HepG2 (cell line): ENCODE results near the gene VPS4A. TPM values are rescaled to one million over a fixed set of nuclear protein-coding genes. Genes with fewer than 3 reads are reported as not detected.
A peak's percentile ranks its signal among the peaks of the same experiment; 100 is the strongest.

Source experiments
- ATAC-seq: fragments of 200-7000 bp; cut with Tn5 transposase; 3 replicates; pipeline ENCODE4 v1.9.1; 2020; ENCODE audit warnings: mild to moderate bottlenecking, moderate library complexity
- BruUV-seq: library from RNA; stranded (reverse); fragments of 400-500 nt; replicated peaks from 2 replicates; lab custom pipeline; 2021; lab: Mats Ljungman, UMichigan
- CTCF ChIA-PET: fragments of 300-600 bp; formaldehyde crosslinking; extraction: SDS; loops from one replicate; lab custom pipeline; 2021; ENCODE audit warnings: low total read pairs, inconsistent platforms, low intra/inter-chr PET ratio; lab: Yijun Ruan, JAX
- POLR2A ChIA-PET: fragments of 350-600 bp; sonication (Branson Sonifier 250); formaldehyde crosslinking; loops from one replicate; lab custom pipeline; 2020; ENCODE audit warnings: antibody characterized with exemption, inconsistent platforms; lab: Yijun Ruan, JAX
- DNase-seq: peaks from one replicate; pipeline ENCODE4 v3.0.0-alpha.2; 2015; ENCODE audit warnings: low spot score
- FAIRE-seq: peaks from 3 replicates; lab custom pipeline; 2011; peaks lifted over from hg19 to GRCh38; lab: Jason Lieb, UNC
- H2AFZ ChIP-seq: one replicate; pipeline ENCODE4 v1.6.1; 2011; ENCODE audit warnings: low read length, inconsistent platforms
- H3K27ac ChIP-seq: fragments of 300-600 bp; 3 replicates; pipeline ENCODE4 v1.8.0; 2011; ENCODE audit warnings: mixed run types, mild to moderate bottlenecking, mixed read lengths, low read length, inconsistent platforms; ENCODE audit not compliant: insufficient read depth; ENCODE audit errors: extremely low read length
- H3K27me3 ChIP-seq, 2 experiments: fragments of 200-600 bp in 1 of 2; 2 replicates in 1 of 2; 3 replicates in 1 of 2; pipeline versions ENCODE4 v1.6.0 to v1.8.0; 2011; ENCODE audit warnings: low read length in 2 of 2, mild to moderate bottlenecking in 2 of 2, moderate library complexity in 2 of 2, inconsistent platforms in 1 of 2; ENCODE audit not compliant: insufficient read depth in 2 of 2, control insufficient read depth in 1 of 2
- H3K36me3 ChIP-seq, 2 experiments: fragments of 200-600 bp in 1 of 2; replicated peaks in 1 of 2; 2 replicates in 1 of 2; 3 replicates in 1 of 2; pipeline versions ENCODE4 v1.5.1 to v1.8.0; 2011; ENCODE audit warnings: low read length in 2 of 2, inconsistent platforms in 1 of 2; ENCODE audit not compliant: insufficient read depth in 2 of 2, control insufficient read depth in 1 of 2
- H3K4me1 ChIP-seq: 2 replicates; pipeline ENCODE4 v1.5.1; 2012; ENCODE audit warnings: low read length, inconsistent platforms; ENCODE audit not compliant: insufficient read depth
- H3K4me2 ChIP-seq: 2 replicates; pipeline ENCODE4 v1.6.0; 2011; ENCODE audit warnings: low read depth, low read length, inconsistent platforms
- H3K4me3 ChIP-seq, 3 experiments: fragments of 200-600 bp in 1 of 3; sonication (generic), shearing (Covaris generic) in 1 of 3; replicated peaks in 1 of 3; 2 replicates each; pipeline ENCODE4 v1.5.1; 2011 to 2016; ENCODE audit warnings: low read length in 3 of 3, inconsistent platforms in 2 of 3, low read depth in 2 of 3, mild to moderate bottlenecking in 2 of 3, control low read depth in 1 of 3, mixed read lengths in 1 of 3; ENCODE audit not compliant: insufficient read depth in 1 of 3
- H3K79me2 ChIP-seq: one replicate; pipeline ENCODE4 v1.6.1; 2011; ENCODE audit warnings: low read length, inconsistent platforms; ENCODE audit not compliant: insufficient read depth
- H3K9ac ChIP-seq: 2 replicates; pipeline ENCODE4 v1.6.0; 2011; ENCODE audit warnings: mild to moderate bottlenecking, low read depth, low read length, inconsistent platforms; ENCODE audit not compliant: insufficient read depth
- H3K9me3 ChIP-seq: 2 replicates; pipeline ENCODE4 v1.5.1; 2012; ENCODE audit warnings: mild to moderate bottlenecking, low read length
- H4K20me1 ChIP-seq: 2 replicates; pipeline ENCODE4 v1.6.0; 2011; ENCODE audit warnings: inconsistent platforms, mild to moderate bottlenecking, low read length, moderate library complexity; ENCODE audit not compliant: insufficient read depth
- AKAP8 ChIP-seq: sonication (generic); formaldehyde crosslinking; IDR thresholded peaks from 2 replicates; pipeline ENCODE4 v1.5.1; 2020; ENCODE audit warnings: mild to moderate bottlenecking, missing genetic modification reagents
- CCDC6 ChIP-seq: sonication (generic); formaldehyde crosslinking; IDR thresholded peaks from 2 replicates; pipeline ENCODE4 v1.8.1; 2022; ENCODE audit warnings: mild to moderate bottlenecking, missing genetic modification reagents, moderate library complexity
- NFRKB ChIP-seq: fragments of 450-650 bp; IDR thresholded peaks from 2 replicates; pipeline ENCODE4 v1.6.1; 2017
- NFYC ChIP-seq: IDR thresholded peaks from 2 replicates; pipeline ENCODE4 v1.6.1; 2016; ENCODE audit warnings: missing genetic modification reagents, missing compliant biosample characterization
- NONO ChIP-seq, 2 experiments: fragments of 450-650 bp in 1 of 2; sonication (generic) in 1 of 2; formaldehyde crosslinking in 1 of 2; IDR thresholded peaks in 1 of 2; conservative IDR thresholded peaks in 1 of 2; 2 replicates each; pipeline versions ENCODE4 v1.6.1 to v1.8.0; 2017 to 2022; ENCODE audit warnings: mild to moderate bottlenecking in 1 of 2, missing genetic modification reagents in 1 of 2, moderate library complexity in 1 of 2
- RBM22 ChIP-seq: fragments of 200-400 bp; formaldehyde crosslinking; optimal IDR thresholded peaks from 2 replicates; pipeline ENCODE3; 2017; ENCODE audit warnings: mild to moderate bottlenecking, low read length, moderate library complexity
- SNAI1 ChIP-seq: sonication (generic); formaldehyde crosslinking; IDR thresholded peaks from 2 replicates; pipeline ENCODE4 v1.5.0; 2020; ENCODE audit warnings: mild to moderate bottlenecking, missing genetic modification reagents, borderline replicate concordance
- SNRNP70 ChIP-seq: fragments of 200-400 bp; formaldehyde crosslinking; IDR thresholded peaks from 2 replicates; pipeline ENCODE4 v1.6.1; 2017; ENCODE audit warnings: mild to moderate bottlenecking, low read depth, low read length, moderate library complexity
- ZNF703 ChIP-seq: sonication (generic); formaldehyde crosslinking; IDR thresholded peaks from 2 replicates; pipeline ENCODE4 v1.5.1; 2020; ENCODE audit warnings: missing genetic modification reagents, mild to moderate bottlenecking, moderate library complexity, borderline replicate concordance
- WGBS: methylation state at CpG from one replicate; pipeline ENCODE4 v1.1.6; 2017; ENCODE audit warnings: low lambda C conversion rate; 5-methylcytosine and 5-hydroxymethylcytosine counted together
- in situ Hi-C: cut with HindIII; loops from 2 replicates; pipeline ENCODE4 v1.10.0; 2017; ENCODE audit warnings: low pct_unique_long_range_greater_than_20kb; ENCODE audit not compliant: extremely low pct_ligation_motif_present
- intact Hi-C: fragments of 100-400 bp; cut with micrococcal nuclease; formaldehyde crosslinking; loops from one replicate; pipeline ENCODE4 v1.10.0; 2022; ENCODE audit not compliant: unreplicated experiment
- polyA plus RNA-seq, 8 experiments: library from polyadenylated mRNA; depleted of rRNA in 3 of 8; stranded (reverse) in 7 of 8; unstranded in 1 of 8; fragments of >200 nt; fragmentation: Illumina TruSeq in 4 of 8; extraction: Trizol in 4 of 8; gene quantifications; 2 replicates each; pipeline versions ENCODE4 v1.2.1 to v1.2.3, GENCODE V29; 2011 to 2016; ENCODE audit warnings: low read depth in 4 of 8, missing spikeins in 1 of 8, mixed read lengths in 1 of 8; ENCODE audit not compliant: insufficient read depth in 1 of 8
- total RNA-seq, 5 experiments: library from RNA; depleted of rRNA; stranded (reverse); fragments of >200 nt; fragmentation: Illumina TruSeq; extraction: Trizol; gene quantifications; 2 replicates each; pipeline ENCODE4 v1.2.3, GENCODE V29; 2016; ENCODE audit warnings: low read depth in 1 of 5
- TF ChIP-seq, protein P1 (sequence below): sonication (generic); formaldehyde crosslinking; IDR thresholded peaks from 2 replicates; pipeline ENCODE4 v1.4.0; 2020; ENCODE audit warnings: mild to moderate bottlenecking, missing genetic modification reagents
- TF ChIP-seq, protein P2 (sequence below): sonication (generic); formaldehyde crosslinking; IDR thresholded peaks from 2 replicates; pipeline ENCODE4 v1.9.0; 2021; ENCODE audit warnings: missing genetic modification reagents, mild to moderate bottlenecking, borderline replicate concordance
- TF ChIP-seq, protein P3 (sequence below): sonication (generic); formaldehyde crosslinking; IDR thresholded peaks from 2 replicates; pipeline ENCODE4 v1.5.1; 2020; ENCODE audit warnings: mild to moderate bottlenecking, missing genetic modification reagents, moderate library complexity

Gene VPS4A
- total and polyA plus RNA-seq, 2 of the 13 experiments (the other 11 are each of a cell fraction or from before 2014, with no cell fraction given), result 13.2 to 27.9 TPM

DNA sequence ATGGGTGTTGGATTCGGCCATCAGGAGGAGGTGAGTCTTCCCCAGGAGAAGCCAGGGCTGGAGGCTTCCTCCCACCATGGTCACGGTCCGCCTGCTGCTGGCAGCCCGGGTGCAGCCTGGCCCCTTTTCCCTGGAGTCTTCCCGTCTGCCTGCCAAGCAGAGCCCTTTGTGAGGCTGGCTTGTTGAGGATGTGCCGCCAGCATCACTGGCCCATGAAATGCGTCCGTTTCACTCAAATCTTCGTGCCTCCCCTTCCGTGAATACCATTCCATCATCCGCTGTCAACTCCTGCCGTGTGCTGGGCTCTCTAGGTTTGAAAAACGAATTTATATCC, 9.6 kb downstream of the VPS4A start:
- no peak for DNase-seq
- Histone ChIP-seq H3K4me1 (peaks cover 18% of the 10 kb centered on the region), H3K9ac (no peak overlapping the region), H3K4me2 (no peak overlapping the region), H3K27me3 (no peaks in the 10 kb centered on the region), H3K27ac (no peak overlapping the region), H2AFZ (no peak overlapping the region), H3K79me2 (peaks cover 16% of the 10 kb centered on the region), H4K20me1 (peaks cover 7% of the 10 kb centered on the region; the same call in 1 of the 2 replicates), H3K9me3 (no peaks in the 10 kb centered on the region), H3K4me3 (no peak overlapping the region), H3K36me3 (peaks cover 56 to 86% of the 10 kb centered on the region in 2 experiments)
- ChIA-PET POLR2A (no interaction called here), CTCF (no interaction called here)
- no peak for TF ChIP-seq SNRNP70
- TF ChIP-seq, protein P1, sequence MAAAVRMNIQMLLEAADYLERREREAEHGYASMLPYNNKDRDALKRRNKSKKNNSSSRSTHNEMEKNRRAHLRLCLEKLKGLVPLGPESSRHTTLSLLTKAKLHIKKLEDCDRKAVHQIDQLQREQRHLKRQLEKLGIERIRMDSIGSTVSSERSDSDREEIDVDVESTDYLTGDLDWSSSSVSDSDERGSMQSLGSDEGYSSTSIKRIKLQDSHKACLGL (CRISPR knock-in tag), result no peak
- TF ChIP-seq NONO (IDR thresholded peaks at IDR 0.05), result no peak
- TF ChIP-seq NONO (CRISPR knock-in tag; conservative IDR thresholded peaks at IDR 0.05), result 0 out of 2 replicates have a peak, but pooled peaks have one; percentile 35
- no peak for TF ChIP-seq ZNF703
- TF ChIP-seq, protein P2, sequence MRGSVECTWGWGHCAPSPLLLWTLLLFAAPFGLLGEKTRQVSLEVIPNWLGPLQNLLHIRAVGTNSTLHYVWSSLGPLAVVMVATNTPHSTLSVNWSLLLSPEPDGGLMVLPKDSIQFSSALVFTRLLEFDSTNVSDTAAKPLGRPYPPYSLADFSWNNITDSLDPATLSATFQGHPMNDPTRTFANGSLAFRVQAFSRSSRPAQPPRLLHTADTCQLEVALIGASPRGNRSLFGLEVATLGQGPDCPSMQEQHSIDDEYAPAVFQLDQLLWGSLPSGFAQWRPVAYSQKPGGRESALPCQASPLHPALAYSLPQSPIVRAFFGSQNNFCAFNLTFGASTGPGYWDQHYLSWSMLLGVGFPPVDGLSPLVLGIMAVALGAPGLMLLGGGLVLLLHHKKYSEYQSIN, result no peak
- peak; percentile 58 for TF ChIP-seq RBM22
- TF ChIP-seq NFYC (CRISPR knock-in tag), result no peak
- no peak for TF ChIP-seq NFRKB
- TF ChIP-seq AKAP8 (CRISPR knock-in tag), result 0 out of 2 replicates have a peak, but pooled peaks have one; percentile 55
- no peak for TF ChIP-seq SNAI1 (CRISPR knock-in tag)
- TF ChIP-seq CCDC6 (CRISPR knock-in tag), result no peak
- TF ChIP-seq, protein P3, sequence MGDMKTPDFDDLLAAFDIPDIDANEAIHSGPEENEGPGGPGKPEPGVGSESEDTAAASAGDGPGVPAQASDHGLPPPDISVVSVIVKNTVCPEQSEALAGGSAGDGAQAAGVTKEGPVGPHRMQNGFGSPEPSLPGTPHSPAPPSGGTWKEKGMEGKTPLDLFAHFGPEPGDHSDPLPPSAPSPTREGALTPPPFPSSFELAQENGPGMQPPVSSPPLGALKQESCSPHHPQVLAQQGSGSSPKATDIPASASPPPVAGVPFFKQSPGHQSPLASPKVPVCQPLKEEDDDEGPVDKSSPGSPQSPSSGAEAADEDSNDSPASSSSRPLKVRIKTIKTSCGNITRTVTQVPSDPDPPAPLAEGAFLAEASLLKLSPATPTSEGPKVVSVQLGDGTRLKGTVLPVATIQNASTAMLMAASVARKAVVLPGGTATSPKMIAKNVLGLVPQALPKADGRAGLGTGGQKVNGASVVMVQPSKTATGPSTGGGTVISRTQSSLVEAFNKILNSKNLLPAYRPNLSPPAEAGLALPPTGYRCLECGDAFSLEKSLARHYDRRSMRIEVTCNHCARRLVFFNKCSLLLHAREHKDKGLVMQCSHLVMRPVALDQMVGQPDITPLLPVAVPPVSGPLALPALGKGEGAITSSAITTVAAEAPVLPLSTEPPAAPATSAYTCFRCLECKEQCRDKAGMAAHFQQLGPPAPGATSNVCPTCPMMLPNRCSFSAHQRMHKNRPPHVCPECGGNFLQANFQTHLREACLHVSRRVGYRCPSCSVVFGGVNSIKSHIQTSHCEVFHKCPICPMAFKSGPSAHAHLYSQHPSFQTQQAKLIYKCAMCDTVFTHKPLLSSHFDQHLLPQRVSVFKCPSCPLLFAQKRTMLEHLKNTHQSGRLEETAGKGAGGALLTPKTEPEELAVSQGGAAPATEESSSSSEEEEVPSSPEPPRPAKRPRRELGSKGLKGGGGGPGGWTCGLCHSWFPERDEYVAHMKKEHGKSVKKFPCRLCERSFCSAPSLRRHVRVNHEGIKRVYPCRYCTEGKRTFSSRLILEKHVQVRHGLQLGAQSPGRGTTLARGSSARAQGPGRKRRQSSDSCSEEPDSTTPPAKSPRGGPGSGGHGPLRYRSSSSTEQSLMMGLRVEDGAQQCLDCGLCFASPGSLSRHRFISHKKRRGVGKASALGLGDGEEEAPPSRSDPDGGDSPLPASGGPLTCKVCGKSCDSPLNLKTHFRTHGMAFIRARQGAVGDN (CRISPR knock-in tag), result peak; percentile 31
- BruUV-seq, result no TSS peak
- no peak for ATAC-seq
- in situ Hi-C loops (no loop called here), intact Hi-C loops (no loop called here)
- FAIRE-seq, result no peak
- 98% methylated on average over 13 of the region's 13 CpGs for WGBS
